Measurements from ENCODE around the gene SLC11A1.
A peak's percentile ranks its signal among the peaks of the same experiment; 100 is the strongest.

The SLC11A1 gene

DNA sequence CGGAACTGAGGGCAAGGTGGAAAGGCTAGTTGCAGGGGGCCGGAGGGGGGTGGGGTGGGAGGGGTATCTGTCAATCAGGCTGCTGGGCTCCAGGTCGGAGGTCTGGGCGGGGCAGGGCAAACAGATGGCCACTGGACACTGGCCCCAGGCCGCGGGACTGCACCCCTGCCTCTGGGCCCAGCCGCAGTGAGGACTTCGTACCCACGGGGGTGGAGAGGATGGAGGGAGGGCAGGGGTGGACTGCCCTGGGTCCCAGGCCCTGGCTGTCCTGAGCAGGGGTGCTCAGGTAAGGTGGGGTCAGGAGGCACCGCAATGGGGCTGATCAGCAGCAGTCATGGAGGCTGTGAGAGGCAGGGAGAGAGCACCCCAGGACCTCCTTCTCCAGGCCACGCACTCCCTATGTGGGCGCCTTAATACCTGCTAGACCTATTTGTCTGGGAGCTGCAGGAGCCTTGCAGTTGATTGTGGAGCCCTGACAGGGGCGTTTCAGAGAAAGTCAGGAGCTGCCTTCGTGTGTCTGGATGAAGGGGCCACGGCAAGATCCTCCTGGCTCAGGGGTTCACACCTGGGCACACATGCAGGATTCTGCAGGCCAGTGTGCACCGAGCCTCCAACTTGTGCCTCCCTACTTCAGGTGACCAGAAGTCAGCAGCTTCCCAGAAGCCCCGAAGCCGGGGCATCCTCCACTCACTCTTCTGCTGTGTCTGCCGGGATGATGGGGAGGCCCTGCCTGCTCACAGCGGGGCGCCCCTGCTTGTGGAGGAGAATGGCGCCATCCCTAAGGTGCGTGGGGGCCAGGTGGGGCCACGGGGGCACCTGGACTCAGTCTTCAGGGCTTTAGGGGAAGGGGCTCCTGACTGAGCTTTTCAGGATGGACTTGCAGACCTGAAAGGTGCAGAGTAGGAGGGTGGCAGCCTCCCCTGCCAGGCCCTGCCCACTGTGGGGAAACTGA is 19.1 kb downstream of the SLC11A1 start:
- H3K36me3 ChIP-seq (ENCODE audit: control insufficient read depth, insufficient read depth, low read length) = peaks cover 21% of the 10 kb centered on the region
- H3K9ac ChIP-seq (ENCODE audit: low read length) = no peak overlapping the region
- peak overlapping the region; percentile 80 for H3K4me3 ChIP-seq (ENCODE audit: low read depth, low read length)
- no peak overlapping the region for H3K27ac ChIP-seq (ENCODE audit: low read depth, low read length)
- no peaks in the 10 kb centered on the region for H3K9me3 ChIP-seq (ENCODE audit: control insufficient read depth, insufficient read depth, low read depth, low read length)
- H3K27me3 ChIP-seq (ENCODE audit: control insufficient read depth, insufficient read depth, low read length) = peaks cover 30% of the 10 kb centered on the region
- H3K4me1 ChIP-seq (ENCODE audit: control insufficient read depth, insufficient read depth, low read length) = peaks cover 41% of the 10 kb centered on the region

DNA sequence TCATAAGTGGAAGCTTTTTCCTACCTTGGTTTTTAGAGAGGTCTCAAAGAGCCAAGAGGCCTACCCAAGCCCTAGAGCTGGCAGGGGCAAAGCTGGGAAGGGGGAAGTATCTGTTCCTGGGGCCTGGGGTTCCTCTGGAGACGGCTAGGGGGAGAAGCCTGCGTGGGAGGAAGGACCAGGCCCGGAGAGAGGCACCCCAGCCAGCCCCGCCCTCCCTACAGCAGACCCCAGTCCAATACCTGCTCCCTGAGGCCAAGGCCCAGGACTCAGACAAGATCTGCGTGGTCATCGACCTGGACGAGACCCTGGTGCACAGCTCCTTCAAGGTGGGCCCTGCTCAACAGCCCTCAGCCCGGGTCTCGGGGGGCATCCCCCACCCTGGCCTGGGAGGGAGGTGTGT is 19.8 kb downstream of the SLC11A1 start:
- Histone ChIP-seq H3K36me3 (ENCODE audit: control insufficient read depth, insufficient read depth, low read length) (peaks cover 21% of the 10 kb centered on the region), H3K4me1 (ENCODE audit: control insufficient read depth, insufficient read depth, low read length) (peaks cover 38% of the 10 kb centered on the region), H3K9ac (ENCODE audit: low read length) (no peak overlapping the region), H3K27ac (ENCODE audit: low read depth, low read length) (no peak overlapping the region), H3K4me3 (ENCODE audit: low read depth, low read length) (no peak overlapping the region), H3K9me3 (ENCODE audit: control insufficient read depth, insufficient read depth, low read depth, low read length) (no peaks in the 10 kb centered on the region), H3K27me3 (ENCODE audit: control insufficient read depth, insufficient read depth, low read length) (peaks cover 25% of the 10 kb centered on the region)

DNA sequence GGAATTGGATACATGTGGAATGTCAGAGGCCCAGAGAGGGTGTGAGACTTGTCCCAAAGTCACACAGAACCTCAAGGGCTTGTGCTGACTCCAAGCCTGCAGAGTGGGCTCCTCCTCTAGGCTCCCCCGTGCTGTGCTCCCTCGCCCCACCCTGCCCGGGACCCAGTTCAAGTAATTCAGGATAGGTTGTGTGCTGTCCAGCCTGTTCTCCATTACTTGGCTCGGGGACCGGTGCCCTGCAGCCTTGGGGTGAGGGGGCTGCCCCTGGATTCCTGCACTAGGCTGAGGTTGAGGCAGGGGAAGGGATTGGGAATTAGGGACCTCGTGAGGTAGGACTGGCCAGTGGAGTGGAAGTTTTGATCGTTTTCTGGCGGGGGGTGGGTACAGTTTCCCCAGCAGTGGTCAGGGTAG is 20.4 kb downstream of the SLC11A1 start:
- H3K27ac ChIP-seq (ENCODE audit: low read depth, low read length) = no peak overlapping the region

DNA sequence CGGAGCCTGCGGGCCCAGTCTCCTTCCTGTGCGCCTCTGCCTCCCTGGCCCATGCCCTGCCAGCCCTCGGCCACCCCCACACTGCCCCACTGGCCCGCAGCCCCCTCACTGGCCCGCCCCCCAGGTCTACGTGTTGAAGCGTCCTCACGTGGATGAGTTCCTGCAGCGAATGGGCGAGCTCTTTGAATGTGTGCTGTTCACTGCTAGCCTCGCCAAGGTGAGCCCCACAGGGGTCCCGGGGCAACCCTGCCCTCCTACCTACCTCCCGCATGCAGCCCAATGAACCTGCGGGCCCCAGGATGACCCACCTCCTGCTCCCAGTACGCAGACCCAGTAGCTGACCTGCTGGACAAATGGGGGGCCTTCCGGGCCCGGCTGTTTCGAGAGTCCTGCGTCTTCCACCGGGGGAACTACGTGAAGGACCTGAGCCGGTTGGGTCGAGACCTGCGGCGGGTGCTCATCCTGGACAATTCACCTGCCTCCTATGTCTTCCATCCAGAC is 20.9 kb downstream of the SLC11A1 start:
- Histone ChIP-seq H3K36me3 (ENCODE audit: control insufficient read depth, insufficient read depth, low read length) (peaks cover 21% of the 10 kb centered on the region), H3K27ac (ENCODE audit: low read depth, low read length) (no peak overlapping the region), H3K4me1 (ENCODE audit: control insufficient read depth, insufficient read depth, low read length) (peaks cover 36% of the 10 kb centered on the region), H3K9ac (ENCODE audit: low read length) (no peak overlapping the region), H3K4me3 (ENCODE audit: low read depth, low read length) (no peak overlapping the region), H3K9me3 (ENCODE audit: control insufficient read depth, insufficient read depth, low read depth, low read length) (no peaks in the 10 kb centered on the region), H3K27me3 (ENCODE audit: control insufficient read depth, insufficient read depth, low read length) (peaks cover 14% of the 10 kb centered on the region)

More for the DNA sequence above, 20.4 kb downstream of the SLC11A1 start:
- Histone ChIP-seq H3K9ac (ENCODE audit: low read length) (no peak overlapping the region), H3K4me3 (ENCODE audit: low read depth, low read length) (no peak overlapping the region), H3K4me1 (ENCODE audit: control insufficient read depth, insufficient read depth, low read length) (peaks cover 37% of the 10 kb centered on the region), H3K9me3 (ENCODE audit: control insufficient read depth, insufficient read depth, low read depth, low read length) (no peaks in the 10 kb centered on the region), H3K27me3 (ENCODE audit: control insufficient read depth, insufficient read depth, low read length) (peaks cover 19% of the 10 kb centered on the region), H3K36me3 (ENCODE audit: control insufficient read depth, insufficient read depth, low read length) (peaks cover 21% of the 10 kb centered on the region)

DNA sequence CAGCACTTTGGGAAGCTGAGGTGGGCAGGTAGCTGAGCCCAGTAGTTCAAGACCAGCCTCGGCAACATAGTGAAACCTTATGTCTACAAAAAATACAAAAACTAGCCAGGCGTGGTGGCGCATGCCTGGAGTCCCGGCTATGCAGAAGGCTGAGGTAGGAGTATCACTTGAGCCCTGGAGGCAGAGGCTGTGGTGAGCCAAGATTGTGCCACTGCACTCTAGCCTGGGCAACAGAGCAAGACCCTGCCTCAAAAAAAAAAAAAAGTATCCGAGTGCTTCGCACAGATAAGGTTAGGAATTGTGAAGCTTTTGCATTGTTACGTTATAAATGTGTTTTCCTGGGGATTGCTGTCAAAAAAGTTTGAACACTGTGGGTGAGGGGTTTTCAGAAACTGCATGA is 21.7 kb downstream of the SLC11A1 start:
- Histone ChIP-seq H3K4me3 (ENCODE audit: low read depth, low read length) (no peak overlapping the region), H3K9me3 (ENCODE audit: control insufficient read depth, insufficient read depth, low read depth, low read length) (no peaks in the 10 kb centered on the region), H3K36me3 (ENCODE audit: control insufficient read depth, insufficient read depth, low read length) (peaks cover 21% of the 10 kb centered on the region), H3K9ac (ENCODE audit: low read length) (no peak overlapping the region), H3K4me1 (ENCODE audit: control insufficient read depth, insufficient read depth, low read length) (peaks cover 35% of the 10 kb centered on the region), H3K27ac (ENCODE audit: low read depth, low read length) (no peak overlapping the region), H3K27me3 (ENCODE audit: control insufficient read depth, insufficient read depth, low read length) (peaks cover 6% of the 10 kb centered on the region)

DNA sequence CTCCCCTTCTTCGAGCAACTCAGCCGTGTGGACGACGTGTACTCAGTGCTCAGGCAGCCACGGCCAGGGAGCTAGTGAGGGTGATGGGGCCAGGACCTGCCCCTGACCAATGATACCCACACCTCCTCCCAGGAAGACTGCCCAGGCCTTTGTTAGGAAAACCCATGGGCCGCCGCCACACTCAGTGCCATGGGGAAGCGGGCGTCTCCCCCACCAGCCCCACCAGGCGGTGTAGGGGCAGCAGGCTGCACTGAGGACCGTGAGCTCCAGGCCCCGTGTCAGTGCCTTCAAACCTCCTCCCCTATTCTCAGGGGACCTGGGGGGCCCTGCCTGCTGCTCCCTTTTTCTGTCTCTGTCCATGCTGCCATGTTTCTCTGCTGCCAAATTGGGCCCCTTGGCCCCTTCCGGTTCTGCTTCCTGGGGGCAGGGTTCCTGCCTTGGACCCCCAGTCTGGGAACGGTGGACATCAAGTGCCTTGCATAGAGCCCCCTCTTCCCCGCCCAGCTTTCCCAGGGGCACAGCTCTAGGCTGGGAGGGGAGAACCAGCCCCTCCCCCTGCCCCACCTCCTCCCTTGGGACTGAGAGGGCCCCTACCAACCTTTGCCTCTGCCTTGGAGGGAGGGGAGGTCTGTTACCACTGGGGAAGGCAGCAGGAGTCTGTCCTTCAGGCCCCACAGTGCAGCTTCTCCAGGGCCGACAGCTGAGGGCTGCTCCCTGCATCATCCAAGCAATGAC is 22.4 kb downstream of the SLC11A1 start:
- Histone ChIP-seq H3K27me3 (ENCODE audit: control insufficient read depth, insufficient read depth, low read length) (no peaks in the 10 kb centered on the region), H3K27ac (ENCODE audit: low read depth, low read length) (no peak overlapping the region), H3K9me3 (ENCODE audit: control insufficient read depth, insufficient read depth, low read depth, low read length) (no peaks in the 10 kb centered on the region), H3K4me1 (ENCODE audit: control insufficient read depth, insufficient read depth, low read length) (peaks cover 30% of the 10 kb centered on the region), H3K36me3 (ENCODE audit: control insufficient read depth, insufficient read depth, low read length) (peaks cover 21% of the 10 kb centered on the region), H3K9ac (ENCODE audit: low read length) (no peak overlapping the region), H3K4me3 (ENCODE audit: low read depth, low read length) (no peak overlapping the region)

DNA sequence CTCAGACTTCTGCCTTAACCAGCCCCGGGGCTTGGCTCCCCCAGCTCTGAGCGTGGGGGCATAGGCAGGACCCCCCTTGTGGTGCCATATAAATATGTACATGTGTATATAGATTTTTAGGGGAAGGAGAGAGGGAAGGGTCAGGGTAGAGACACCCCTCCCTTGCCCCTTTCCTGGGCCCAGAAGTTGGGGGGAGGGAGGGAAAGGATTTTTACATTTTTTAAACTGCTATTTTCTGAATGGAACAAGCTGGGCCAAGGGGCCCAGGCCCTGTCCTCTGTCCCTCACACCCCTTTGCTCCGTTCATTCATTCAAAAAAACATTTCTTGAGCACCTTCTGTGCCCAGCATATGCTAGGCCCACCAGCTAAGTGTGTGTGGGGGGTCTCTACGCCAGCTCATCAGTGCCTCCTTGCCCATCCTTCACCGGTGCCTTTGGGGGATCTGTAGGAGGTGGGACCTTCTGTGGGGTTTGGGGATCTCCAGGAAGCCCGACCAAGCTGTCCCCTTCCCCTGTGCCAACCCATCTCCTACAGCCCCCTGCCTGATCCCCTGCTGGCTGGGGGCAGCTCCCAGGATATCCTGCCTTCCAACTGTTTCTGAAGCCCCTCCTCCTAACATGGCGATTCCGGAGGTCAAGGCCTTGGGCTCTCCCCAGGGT is 23.1 kb downstream of the SLC11A1 start:
- peak overlapping the region; percentile 80 for H3K4me3 ChIP-seq (ENCODE audit: low read depth, low read length)
- H3K27me3 ChIP-seq (ENCODE audit: control insufficient read depth, insufficient read depth, low read length) = no peaks in the 10 kb centered on the region
- peaks cover 21% of the 10 kb centered on the region for H3K36me3 ChIP-seq (ENCODE audit: control insufficient read depth, insufficient read depth, low read length)
- H3K27ac ChIP-seq (ENCODE audit: low read depth, low read length) = peak overlapping the region; percentile 55; the same call in 1 of the 2 replicates
- H3K9me3 ChIP-seq (ENCODE audit: control insufficient read depth, insufficient read depth, low read depth, low read length) = no peaks in the 10 kb centered on the region
- H3K9ac ChIP-seq (ENCODE audit: low read length) = peak overlapping the region; percentile 63
- H3K4me1 ChIP-seq (ENCODE audit: control insufficient read depth, insufficient read depth, low read length) = peaks cover 30% of the 10 kb centered on the region

DNA sequence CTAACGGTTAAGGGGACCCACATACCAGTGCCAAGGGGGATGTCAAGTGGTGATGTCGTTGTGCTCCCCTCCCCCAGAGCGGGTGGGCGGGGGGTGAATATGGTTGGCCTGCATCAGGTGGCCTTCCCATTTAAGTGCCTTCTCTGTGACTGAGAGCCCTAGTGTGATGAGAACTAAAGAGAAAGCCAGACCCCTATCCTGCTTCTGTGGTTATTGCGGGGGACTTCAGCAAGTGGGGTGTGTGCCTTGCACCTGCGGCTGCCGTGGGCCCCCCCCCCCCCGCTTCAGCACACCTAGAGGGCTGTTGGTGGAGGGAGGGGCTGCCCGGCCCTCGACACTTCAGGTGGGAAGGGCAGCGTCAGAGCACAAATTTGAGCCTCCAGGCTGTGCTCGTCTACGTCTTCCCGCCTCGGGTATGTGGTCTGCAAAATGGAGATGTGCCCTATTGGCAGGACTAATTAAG is 23.7 kb downstream of the SLC11A1 start:
- H3K4me3 ChIP-seq (ENCODE audit: low read depth, low read length) = peak overlapping the region; percentile 80
- H3K9ac ChIP-seq (ENCODE audit: low read length) = peak overlapping the region; percentile 63
- peaks cover 30% of the 10 kb centered on the region for H3K4me1 ChIP-seq (ENCODE audit: control insufficient read depth, insufficient read depth, low read length)
- H3K27ac ChIP-seq (ENCODE audit: low read depth, low read length) = peak overlapping the region; percentile 55; the same call in 1 of the 2 replicates
- no peaks in the 10 kb centered on the region for H3K27me3 ChIP-seq (ENCODE audit: control insufficient read depth, insufficient read depth, low read length)
- peaks cover 21% of the 10 kb centered on the region for H3K36me3 ChIP-seq (ENCODE audit: control insufficient read depth, insufficient read depth, low read length)
- H3K9me3 ChIP-seq (ENCODE audit: control insufficient read depth, insufficient read depth, low read depth, low read length) = no peaks in the 10 kb centered on the region

DNA sequence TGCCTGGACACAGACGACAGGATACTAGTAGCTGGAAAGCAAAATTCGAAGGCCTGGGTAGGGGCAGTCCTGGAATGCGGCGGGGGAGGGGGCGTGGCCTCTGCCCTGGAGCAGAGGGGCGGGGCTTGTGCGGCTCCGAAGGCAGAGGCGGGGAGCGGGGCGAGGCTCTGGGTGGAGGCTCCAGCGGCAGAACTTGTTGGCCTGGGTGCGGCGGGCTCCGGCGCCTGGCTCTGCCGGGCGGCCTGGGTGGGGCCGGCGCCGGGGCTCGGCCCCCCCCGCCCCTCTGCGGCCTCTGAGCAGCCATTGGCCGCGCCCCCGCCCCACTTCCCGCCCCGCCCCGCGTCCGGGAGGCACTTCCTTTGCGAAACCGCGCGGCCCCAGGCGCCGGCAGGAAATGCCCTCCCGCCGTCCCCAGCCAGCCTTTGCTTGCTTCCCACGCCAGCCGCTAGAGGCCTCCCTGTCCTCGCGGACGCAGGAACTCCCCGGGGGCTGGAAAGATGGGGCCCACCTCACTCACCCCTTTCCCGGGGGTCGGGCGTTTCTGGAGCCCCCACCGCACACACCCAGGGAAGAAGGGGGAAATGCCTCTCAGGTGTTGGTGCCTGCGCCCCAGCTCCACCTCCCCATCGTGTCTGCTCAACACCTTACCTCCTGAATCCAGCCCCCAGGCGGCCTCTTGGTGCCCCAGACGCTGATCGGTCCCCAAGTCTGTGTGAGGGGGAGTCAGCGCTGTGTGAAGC is 24.3 kb downstream of the SLC11A1 start:
- Histone ChIP-seq H3K4me1 (ENCODE audit: control insufficient read depth, insufficient read depth, low read length) (peaks cover 24% of the 10 kb centered on the region), H3K9ac (ENCODE audit: low read length) (peak overlapping the region; percentile 63), H3K27me3 (ENCODE audit: control insufficient read depth, insufficient read depth, low read length) (no peaks in the 10 kb centered on the region), H3K36me3 (ENCODE audit: control insufficient read depth, insufficient read depth, low read length) (peaks cover 21% of the 10 kb centered on the region), H3K9me3 (ENCODE audit: control insufficient read depth, insufficient read depth, low read depth, low read length) (no peaks in the 10 kb centered on the region), H3K27ac (ENCODE audit: low read depth, low read length) (peak overlapping the region; percentile 55), H3K4me3 (ENCODE audit: low read depth, low read length) (peak overlapping the region; percentile 80)

DNA sequence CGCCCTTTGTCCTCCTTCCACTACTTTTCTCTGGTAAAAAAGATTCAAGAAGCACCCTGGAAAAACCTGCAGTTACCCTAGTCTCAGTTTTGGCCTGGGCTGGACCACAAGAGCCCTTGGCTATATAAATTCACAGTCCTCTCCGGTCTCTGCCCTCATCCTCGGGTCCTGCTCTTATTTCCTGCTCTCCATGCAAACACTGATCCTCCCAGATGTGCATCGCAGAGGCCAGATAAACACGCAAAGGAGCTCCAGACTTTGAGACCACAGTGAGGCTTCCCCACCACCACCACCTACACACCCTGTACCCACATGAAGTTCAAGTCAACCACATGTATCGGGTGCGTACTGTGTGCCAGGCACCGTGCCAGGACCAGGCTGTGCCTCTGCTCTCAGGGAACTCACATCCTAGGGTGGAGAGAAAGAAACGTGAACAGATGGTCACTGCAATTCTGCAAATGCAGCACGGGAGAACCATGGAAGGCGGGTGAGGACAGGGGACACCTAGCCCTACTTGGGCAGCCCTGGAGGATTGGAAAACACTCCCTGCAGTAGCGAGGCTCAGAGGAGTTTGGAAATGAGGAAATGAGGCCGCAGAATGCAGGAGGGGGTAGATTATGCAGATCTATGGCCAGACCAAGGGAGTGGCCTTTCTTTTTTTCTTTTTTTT is 25.0 kb downstream of the SLC11A1 start:
- Histone ChIP-seq H3K27me3 (ENCODE audit: control insufficient read depth, insufficient read depth, low read length) (no peaks in the 10 kb centered on the region), H3K36me3 (ENCODE audit: control insufficient read depth, insufficient read depth, low read length) (peaks cover 20% of the 10 kb centered on the region), H3K9ac (ENCODE audit: low read length) (peak overlapping the region; percentile 58), H3K9me3 (ENCODE audit: control insufficient read depth, insufficient read depth, low read depth, low read length) (no peaks in the 10 kb centered on the region), H3K27ac (ENCODE audit: low read depth, low read length) (peak overlapping the region; percentile 31), H3K4me3 (ENCODE audit: low read depth, low read length) (peak overlapping the region; percentile 57), H3K4me1 (ENCODE audit: control insufficient read depth, insufficient read depth, low read length) (peaks cover 22% of the 10 kb centered on the region)
